ENCODE results near the gene MAT2B. TPM values are rescaled to one million over a fixed set of nuclear protein-coding genes. Genes with fewer than 3 reads are reported as not detected.

The MAT2B gene
- total RNA-seq, result 10 to 100 TPM; 53.0 to 72.7 TPM
- long read RNA-seq, transcript MAT2B-201 (7 exons, 2,226 nt), result minor isoform, 11 of 143 reads
- long read RNA-seq, transcript MAT2B-202 (7 exons, 2,103 nt), result major isoform, 130 of 143 reads
- long read RNA-seq, partial matches to known transcripts, result 0 of 143 reads
- long read RNA-seq, other reads (novel, unspliced or antisense), result 2 of 143 reads

DNA sequence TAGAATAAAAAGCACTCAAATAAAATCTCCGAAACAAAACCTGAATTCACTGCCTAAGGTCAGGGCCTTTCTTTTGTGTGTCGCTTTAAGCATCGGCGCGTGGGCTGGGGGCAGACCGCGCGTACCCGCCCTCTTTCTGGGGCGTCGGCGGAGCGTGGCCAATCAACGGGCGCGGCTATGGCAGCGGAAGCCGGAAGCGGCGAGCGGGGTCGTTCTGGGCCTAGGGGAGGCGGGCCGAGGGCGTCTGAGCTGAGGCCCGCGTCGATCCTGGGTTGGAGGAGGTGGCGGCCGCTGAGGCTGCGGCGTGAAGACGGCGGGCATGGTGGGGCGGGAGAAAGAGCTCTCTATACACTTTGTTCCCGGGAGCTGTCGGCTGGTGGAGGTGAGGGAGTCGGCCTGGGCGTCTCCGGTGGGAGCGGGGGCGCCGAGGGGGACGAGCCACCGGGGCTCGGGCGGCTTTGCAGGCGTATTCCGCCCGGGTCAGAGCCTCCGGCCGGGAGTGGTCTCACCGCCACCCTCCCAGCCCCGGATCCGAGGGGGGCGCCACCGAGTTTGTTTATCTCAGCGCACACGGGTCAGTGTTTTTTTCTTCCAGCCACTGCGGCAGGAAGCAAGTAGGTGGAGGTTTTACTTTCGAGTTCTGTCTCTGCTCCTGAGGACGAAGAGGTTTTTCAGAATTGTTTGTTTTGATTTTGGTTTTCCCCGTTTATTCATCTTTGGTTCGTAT is at the start of gene MAT2B:
MAT2B (plus strand) TSS at position 252 of the 727 bp plus-strand sequence; CDS start at position 320, 68 bp downstream.
- intact Hi-C loops (cut with DNase I), result no loop called here
- peak; percentile 97 to 98 for ATAC-seq

DNA sequence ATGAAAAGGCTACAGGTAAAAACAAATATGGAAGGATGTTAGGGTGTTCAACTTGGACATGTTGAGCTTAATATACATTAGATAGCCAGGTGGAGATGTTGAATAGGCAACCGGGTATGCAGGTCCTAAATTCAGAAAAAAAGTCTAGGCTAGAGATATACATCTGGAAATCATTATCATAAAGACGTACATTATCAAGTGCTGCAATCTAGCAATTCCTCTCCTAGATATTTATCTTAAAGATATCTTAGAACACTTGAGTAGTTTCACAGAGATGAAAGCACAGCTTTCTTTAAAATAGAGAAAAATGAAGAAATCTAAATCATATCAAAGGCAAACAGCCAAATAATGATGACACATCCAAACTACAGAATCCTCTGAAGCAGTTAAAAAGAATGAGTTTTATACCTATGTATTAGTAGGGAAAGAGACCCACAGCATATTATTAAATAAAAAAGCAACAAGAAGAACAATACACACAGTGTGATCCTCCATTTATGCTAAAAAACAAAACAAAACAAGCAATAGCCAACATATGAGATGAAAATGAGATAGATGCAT is 49.3 kb upstream of the MAT2B start:
- DNase-seq (no peak), ATAC-seq (no peak)
- intact Hi-C loops (cut with DNase I), result no loop called here

More for the DNA sequence above, at the start of gene MAT2B:
- DNase-seq, result peak; percentile 97

DNA sequence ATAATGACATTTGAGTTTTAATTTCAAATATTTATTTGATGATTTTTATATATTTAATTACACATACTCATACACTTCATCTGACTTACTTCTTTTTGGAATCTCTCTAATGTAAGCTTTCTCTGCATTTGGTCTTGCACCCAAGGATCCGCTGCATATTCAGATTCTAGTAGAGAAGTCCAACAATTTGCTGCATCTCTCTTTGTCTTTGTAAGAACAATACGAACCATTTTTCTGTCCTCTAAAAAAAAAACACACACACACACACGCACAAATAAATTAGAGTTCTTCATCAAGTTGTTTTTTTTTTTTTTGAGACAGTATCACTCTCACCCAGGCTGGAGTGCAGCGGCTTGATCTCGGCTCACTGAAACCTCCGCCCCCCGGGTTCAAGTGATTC is 48.6 kb upstream of the MAT2B start:
- DNase-seq (no peak), ATAC-seq (no peak)
- intact Hi-C loops (cut with DNase I), result no loop called here

DNA sequence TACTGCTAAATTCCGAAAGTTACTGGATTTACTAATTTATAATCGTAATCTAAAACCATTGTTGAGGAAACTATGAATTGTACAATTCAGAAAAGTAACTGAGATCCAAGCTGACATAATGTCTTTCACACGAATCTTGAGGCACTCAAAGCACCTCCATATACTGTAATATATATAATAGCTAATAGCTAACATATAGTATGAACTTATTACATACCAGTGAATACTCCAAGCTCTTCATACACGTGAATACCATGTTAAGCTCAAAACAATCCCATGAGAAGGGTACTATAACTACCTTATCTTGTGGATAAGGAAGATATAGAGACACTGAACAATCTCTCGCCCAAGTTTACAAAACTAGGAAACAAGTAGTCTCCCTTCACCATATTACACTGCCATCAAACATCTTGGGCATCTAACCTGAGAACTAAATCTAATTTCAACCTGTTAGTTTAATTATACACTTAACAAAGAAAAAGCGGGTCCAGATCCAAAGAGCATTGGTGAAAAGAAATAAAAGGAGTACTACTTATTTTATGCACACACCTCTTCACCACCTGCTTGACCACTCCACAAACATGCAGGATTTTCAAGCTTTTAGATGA is 46.5 kb upstream of the MAT2B start:
- DNase-seq, result no peak
- intact Hi-C loops (cut with DNase I), result no loop called here
- no peak for ATAC-seq

DNA sequence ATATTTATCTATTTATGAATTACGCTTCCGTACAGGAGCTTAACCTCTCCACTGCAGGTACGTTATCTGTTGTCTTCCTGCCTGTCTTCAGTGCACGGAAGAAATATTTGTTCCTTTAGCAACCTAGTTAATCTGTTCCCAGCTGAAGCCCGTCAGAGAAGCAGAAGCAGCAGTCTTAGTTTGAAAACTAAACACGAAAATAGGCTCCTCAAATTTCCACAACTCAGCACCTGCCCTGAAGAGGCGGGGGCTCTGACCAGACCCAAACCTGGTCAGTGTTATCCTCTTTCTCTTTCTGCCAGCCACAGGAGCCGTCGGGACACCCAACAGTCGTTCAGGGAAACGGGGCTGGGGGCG is 46.0 kb upstream of the MAT2B start:
- ATAC-seq, result no peak
- DNase-seq, result no peak
- intact Hi-C loops (cut with DNase I), result no loop called here

DNA sequence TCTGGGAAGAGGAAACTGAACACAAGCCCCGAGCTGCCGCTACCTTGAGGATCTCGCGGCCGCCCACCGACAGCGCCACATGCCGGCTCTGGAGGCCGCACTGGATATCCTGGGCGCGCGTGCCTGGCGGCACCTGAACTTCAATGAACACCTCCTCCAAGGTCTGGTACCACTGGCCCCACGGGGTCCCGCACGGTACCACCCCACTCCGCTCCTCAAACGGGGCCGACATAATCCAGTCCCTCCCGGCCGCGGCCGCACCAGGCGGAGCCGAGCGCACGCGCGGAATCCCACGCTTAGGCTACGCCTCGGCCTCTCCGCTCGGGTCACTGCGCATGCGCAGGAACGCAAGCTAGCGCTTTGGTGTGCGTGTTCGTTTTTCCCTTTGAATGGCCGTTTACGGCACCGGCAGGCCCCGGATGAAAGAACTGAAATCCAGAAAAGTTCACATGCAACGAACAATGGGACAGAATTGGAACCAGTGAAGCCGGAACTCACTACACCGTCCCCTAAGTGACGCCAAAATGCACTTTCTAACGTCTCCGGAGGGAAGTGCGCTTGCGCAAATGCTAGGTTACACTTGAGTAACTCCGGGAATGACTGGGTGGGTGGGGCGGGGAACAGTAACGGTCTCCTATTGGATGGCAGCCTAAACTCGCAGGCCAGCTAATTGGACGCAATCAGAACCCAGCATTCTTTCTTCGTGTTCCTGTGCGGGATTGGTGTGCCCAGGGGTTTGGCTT is 45.4 kb upstream of the MAT2B start, which contains the start of gene NUDCD2:
NUDCD2 (minus strand) TSS at position 284 of the 743 bp plus-strand sequence; CDS start at position 232, 52 bp downstream.
- peak; percentile 95 to 97 for ATAC-seq
- intact Hi-C loops (cut with DNase I), result loop anchor here in 1 of 2 donors (5.0 kb wide), 1 partner anchor 42 kb away; no protein-coding TSS in a partner anchor

DNA sequence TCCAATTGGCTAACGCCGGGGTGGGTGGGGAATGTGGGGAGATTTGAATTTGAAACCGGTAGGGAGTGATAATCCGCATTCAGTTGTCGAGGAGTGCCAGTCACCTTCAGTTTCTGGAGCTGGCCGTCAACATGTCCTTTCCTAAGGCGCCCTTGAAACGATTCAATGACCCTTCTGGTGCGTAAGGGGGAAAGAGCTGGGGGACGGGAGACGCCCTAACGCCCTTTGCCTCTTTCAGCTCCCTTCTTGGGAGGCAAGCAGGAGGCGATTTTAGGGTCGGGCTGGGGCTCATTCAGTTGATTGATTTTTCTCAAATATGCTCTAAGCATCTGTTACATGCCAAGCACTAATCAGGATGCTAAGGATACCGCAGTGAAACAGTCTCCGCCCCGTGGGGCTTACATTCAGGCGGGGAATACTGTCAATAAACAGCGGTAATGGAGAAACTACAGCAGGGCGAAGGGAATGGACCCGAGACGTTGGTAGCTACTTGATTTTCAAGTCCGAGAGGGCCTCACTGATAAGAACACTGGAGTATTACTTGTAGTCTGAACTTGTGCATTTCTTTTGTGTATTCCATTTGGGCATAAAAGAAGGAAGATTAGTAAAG is 44.8 kb upstream of the MAT2B start, which contains the start of gene HMMR:
HMMR (plus strand) TSS at position 71 of the 610 bp plus-strand sequence; CDS start at position 132, 61 bp downstream.
- intact Hi-C loops (cut with DNase I), result loop anchor here in 1 of 2 donors (5.0 kb wide), 1 partner anchor 42 kb away; no protein-coding TSS in a partner anchor
- DNase-seq (no peak), ATAC-seq (no peak)

More for the DNA sequence above, 45.4 kb upstream of the MAT2B start, which contains the start of gene NUDCD2:
- peak; percentile 97 for DNase-seq

DNA sequence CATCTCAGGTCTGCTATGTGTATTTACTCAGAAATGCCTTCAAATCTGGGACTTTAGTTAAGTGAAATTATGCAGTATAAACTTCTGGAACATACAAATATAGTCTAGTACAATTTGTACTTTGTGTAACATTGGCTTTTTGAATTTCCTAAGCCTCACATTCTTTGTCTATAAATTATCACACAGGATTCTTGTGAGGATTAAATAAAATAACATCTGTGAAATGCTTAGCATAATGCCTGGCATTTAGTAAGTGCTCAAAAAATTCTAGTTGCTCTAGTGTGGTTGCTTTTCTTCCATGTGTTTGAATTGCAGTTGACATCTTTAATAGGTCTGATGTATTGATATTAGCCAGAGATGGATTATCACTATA is 42.4 kb upstream of the MAT2B start:
- intact Hi-C loops (cut with DNase I), result loop anchor here in 1 of 2 donors (5.0 kb wide), 1 partner anchor 39 kb away; no protein-coding TSS in a partner anchor
- ATAC-seq, result no peak
- no peak for DNase-seq

DNA sequence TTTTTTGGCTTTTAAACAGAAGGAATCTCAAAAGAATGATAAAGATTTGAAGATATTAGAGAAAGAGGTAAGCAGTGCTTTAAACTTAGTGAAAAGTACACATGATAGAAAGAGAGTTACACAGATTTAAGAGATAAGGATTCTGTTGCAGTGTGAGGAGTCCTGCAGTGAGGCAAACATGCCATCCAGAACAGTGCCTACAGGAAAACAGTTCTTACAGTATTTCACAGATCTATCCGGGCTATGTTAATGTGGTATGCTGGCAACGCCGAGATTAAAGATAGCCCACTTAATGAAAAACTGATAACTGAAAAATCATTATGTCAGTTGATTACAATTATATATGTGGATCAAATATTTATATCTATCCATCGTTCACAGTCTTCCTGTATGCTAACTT is 37.7 kb upstream of the MAT2B start:
- intact Hi-C loops (cut with DNase I), result no loop called here
- ATAC-seq, result no peak

DNA sequence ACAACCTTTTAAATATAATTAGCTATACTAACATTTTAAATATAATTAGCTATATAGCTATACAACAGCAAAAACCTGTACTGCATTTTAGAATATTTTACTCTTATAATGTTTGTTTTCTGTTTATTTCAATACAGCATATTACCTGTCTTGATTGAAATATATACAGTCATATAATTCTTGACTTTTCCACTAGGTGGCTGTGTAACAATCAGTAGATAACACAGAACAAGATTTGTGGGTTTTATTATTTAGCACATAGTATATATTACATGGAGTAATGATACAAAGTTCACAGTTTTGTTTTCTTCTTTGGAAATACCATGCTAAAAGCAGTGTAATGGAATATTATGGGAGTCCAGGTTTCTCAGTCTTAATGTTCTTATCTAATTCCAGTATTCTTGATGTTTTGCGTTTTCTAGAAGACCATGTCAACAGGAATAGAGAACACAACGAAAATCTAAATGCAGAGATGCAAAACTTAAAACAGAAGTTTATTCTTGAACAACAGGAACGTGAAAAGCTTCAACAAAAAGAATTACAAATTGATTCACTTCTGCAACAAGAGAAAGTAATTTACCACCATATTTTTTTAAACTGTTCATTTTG is 31.7 kb upstream of the MAT2B start:
- ATAC-seq (no peak), DNase-seq (no peak)
- intact Hi-C loops (cut with DNase I), result no loop called here

More for the DNA sequence above, 37.7 kb upstream of the MAT2B start:
- no peak for DNase-seq

DNA sequence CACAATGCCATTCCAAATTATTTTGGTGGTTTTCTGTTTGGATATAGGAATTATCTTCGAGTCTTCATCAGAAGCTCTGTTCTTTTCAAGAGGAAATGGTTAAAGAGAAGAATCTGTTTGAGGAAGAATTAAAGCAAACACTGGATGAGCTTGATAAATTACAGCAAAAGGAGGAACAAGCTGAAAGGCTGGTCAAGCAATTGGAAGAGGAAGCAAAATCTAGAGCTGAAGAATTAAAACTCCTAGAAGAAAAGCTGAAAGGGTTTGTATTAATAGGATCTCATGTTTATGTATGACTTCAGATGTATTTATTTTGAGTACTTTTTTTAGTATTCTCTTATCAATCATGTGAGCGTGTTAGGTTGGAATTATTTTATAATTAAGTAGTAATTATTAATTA is 30.0 kb upstream of the MAT2B start:
- DNase-seq (no peak), ATAC-seq (no peak)
- intact Hi-C loops (cut with DNase I), result no loop called here

DNA sequence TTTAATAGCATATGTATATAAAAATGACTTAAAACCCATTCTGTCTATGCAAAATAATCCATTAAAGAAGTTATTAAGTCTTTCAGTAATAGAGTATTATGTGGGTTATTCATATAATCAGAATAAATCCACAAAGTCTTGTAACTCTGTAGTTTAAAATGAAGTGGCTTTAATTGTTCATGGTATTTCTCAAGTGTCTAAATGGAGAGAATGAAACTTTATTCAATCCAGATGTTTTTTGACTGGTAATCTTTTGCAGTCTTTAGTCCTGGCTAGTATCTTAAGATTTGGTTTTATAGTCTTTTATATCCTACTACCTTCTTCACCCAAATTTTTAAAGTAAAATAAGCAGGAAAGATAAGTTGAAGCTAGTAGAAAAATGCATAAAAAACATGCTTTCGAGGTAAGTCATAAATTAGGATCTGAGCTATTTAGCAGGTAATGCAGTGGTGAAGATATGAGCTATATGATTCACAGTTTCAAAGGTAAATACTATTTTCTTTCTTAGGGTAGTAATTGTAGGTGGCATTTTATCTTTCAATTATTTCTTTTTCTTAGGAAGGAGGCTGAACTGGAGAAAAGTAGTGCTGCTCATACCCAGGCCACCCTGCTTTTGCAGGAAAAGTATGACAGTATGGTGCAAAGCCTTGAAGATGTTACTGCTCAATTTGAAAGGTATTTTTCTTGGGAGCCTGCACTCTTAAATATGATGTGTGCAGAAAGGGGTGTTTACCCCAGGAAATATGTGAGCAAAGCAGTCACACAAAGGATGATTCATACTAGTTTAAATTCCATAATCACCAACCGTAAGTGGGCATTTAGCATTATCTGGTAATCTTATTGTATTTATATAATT is 27.1 kb upstream of the MAT2B start:
- ATAC-seq (no peak), DNase-seq (no peak)
- intact Hi-C loops (cut with DNase I), result no loop called here

DNA sequence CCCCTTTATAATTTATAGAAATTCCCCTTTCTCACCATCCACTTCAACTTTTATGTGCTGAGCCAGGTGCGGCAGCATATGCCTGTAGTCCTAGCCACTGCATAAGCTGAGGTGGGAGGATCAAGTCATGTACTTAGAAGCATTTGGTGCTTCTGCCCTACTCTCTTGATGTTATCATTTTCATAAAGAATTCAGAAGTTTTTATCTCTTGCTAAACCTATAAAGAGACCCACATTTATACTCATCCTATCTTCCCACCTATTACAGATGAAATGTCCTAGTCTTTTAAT is 26.5 kb upstream of the MAT2B start:
- DNase-seq, result no peak
- no peak for ATAC-seq
- intact Hi-C loops (cut with DNase I), result no loop called here

DNA sequence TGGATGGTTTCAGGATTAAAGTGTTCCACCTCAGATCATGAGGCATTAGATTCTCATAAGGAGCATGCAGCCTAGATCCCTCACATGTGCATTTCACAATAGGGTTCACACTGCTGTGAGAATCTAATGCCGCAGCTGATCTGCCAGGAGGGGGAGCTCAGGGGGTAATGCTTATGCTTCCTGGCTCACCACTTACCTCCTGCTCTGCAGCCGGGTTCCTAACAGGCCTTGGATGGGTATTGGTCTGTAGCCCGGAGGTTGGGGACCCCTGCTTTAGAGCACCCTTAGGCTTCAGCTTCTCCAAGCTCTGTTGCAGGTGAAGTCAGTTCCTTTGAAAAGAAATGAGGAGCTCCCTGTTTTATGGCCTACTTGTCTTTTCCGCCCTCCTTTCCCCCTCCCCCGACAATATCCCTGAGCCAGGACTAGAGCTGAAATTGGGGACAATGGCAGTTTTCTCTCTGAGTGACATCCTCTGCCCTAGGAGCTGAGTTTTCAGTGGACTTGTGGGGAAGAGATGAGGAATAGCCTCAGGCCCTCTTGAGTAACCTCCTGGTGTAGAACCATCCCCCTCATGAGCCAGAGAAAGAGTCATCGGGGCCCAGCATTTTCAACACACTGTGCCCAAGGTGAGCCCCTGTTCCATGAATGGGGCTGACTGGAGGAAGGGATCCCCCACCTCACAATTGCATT is 16.2 kb upstream of the MAT2B start:
- intact Hi-C loops (cut with DNase I), result no loop called here
- no peak for ATAC-seq
- DNase-seq, result no peak

DNA sequence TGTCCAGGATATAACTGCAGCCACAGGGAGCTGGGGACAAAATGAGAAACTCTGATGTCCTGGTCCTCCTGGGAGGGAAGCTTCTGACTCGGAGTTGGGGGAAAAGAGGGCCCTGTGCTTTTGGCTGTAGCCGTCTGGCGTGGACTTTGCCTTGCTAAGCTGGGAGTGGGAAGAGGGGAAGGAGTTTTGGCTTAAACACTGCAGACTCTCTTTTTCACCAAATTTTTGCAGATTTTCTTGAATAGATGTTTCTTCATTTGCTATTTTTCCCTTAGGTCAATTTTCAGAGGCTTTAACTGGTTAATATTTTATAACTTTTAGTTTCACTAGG is 15.7 kb upstream of the MAT2B start:
- intact Hi-C loops (cut with DNase I), result no loop called here
- DNase-seq (no peak), ATAC-seq (no peak)

DNA sequence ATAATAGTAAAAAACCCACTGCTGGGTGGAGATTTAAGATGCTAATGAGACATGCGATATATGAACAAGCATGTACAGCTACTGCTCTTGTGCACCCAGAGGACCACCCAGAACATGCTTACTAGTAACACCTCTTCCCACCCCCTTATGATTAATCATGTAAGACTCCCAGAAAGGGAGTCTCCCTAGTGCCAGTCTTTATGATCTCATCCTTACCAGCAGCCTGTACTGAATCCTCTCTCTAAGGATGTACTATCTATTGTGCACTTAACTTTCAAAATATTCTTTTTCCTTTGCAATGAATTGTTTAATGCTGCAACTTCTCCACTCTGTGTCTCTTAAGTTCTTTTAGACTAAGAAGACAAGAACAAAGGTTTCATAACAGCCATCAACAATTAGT is 9.1 kb upstream of the MAT2B start:
- DNase-seq, result no peak
- intact Hi-C loops (cut with DNase I), result no loop called here
- peak in 1 of 2 donors; percentile 73 for ATAC-seq

DNA sequence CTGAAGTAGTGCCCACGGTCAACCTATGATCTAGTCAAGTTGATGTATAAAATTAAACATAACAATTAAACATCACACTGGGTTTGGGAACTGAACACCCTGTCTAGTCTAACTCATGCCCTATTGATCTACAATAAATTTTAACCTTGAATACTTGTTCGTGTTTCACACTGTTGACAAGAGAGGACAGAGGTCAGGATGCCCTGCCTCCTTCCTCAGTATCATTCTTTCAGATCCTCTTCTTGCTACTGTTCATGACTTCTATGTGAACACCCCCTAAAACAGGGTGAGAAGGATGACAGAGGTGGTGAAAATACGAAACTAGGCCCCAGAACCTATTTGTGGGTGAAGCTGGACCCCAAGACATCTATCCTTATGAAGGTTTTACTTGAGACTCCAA is 8.1 kb upstream of the MAT2B start:
- intact Hi-C loops (cut with DNase I), result no loop called here
- no peak for ATAC-seq
- DNase-seq, result no peak

Data from left cardiac atrium (tissue), 4 donors.